MM.1S (cell line): ENCODE measurements around the gene TCF12.

Experiments used
- CTCF ChIP-seq: fragments of 300-600 bp; sonication (generic); IDR thresholded peaks from 2 replicates; pipeline ENCODE4 v1.5.1; 2016; ENCODE audit warnings: antibody characterized with exemption, low read length, mixed read lengths
- EZH2 ChIP-seq: fragments of 300-600 bp; sonication (generic); optimal IDR thresholded peaks from 2 replicates; pipeline ENCODE3; 2017; ENCODE audit warnings: low read depth, mild to moderate bottlenecking, antibody characterized with exemption, low read length, mixed read lengths
- EZH2phosphoT487 ChIP-seq: fragments of 300-600 bp; sonication (generic); IDR thresholded peaks from 2 replicates; pipeline ENCODE4 v1.6.1; 2018; ENCODE audit warnings: antibody characterized with exemption, low read length

GRCh38 chr15:56929399-56929798 lies 11.0 kb downstream of the TCF12 start:
- no peak for TF ChIP-seq CTCF
- TF ChIP-seq EZH2 = no peak
- no peak for TF ChIP-seq EZH2phosphoT487
